HG02885 (cell line): ENCODE results near the gene IL11.

ENCODE experiments used
- ATAC-seq: cut with Tn5 transposase; IDR thresholded peaks from one replicate; pipeline ENCODE4 v1.9.1; 2021; ENCODE audit warnings: mild to moderate bottlenecking; ENCODE audit not compliant: unreplicated experiment, poor library complexity

The IL11 gene

GRCh38 chr19:55391702-55392615 is 21.7 kb upstream of the IL11 start:
- ATAC-seq: no peak

GRCh38 chr19:55391191-55391670 is 21.0 kb upstream of the IL11 start:
- no peak for ATAC-seq

- ATAC-seq: no peak
Observed at GRCh38 chr19:55390461-55390880, 20.2 kb upstream of the IL11 start.

GRCh38 chr19:55389386-55390317 is 19.4 kb upstream of the IL11 start:
- ATAC-seq: no peak

- no peak for ATAC-seq
Observed at GRCh38 chr19:55387736-55388497, 17.7 kb upstream of the IL11 start.

GRCh38 chr19:55386493-55386971 is 16.3 kb upstream of the IL11 start:
- ATAC-seq: no peak

GRCh38 chr19:55385724-55386492 is 15.6 kb upstream of the IL11 start, which contains the start of gene RPL28:
Gene RPL28, plus strand, starts transcription at chr19:55385932. Its CDS starts 426 bp downstream, at chr19:55386358.
- peak; percentile 75 for ATAC-seq

- peak; percentile 53 for ATAC-seq
Observed at GRCh38 chr19:55384920-55385723, 14.9 kb upstream of the IL11 start.

- ATAC-seq: no peak
Observed at GRCh38 chr19:55384131-55384919, 14.1 kb upstream of the IL11 start, which contains the start of gene TMEM238. Gene TMEM238, minus strand, starts transcription at chr19:55384292. Its CDS starts 33 bp downstream, at chr19:55384259.

- ATAC-seq: no peak
Observed at GRCh38 chr19:55383279-55384130, 13.2 kb upstream of the IL11 start.

- no peak for ATAC-seq
Observed at GRCh38 chr19:55382522-55383054, 12.3 kb upstream of the IL11 start.

- no peak for ATAC-seq
Observed at GRCh38 chr19:55382013-55382412, 11.8 kb upstream of the IL11 start.

- ATAC-seq: no peak
Observed at GRCh38 chr19:55379174-55379573, 8.9 kb upstream of the IL11 start.

- ATAC-seq: no peak
Observed at GRCh38 chr19:55377356-55378131, 7.3 kb upstream of the IL11 start.

GRCh38 chr19:55376241-55376933 is 6.1 kb upstream of the IL11 start, which contains the start of gene TMEM190:
Gene TMEM190, plus strand, starts transcription at chr19:55376826. Its CDS starts 28 bp downstream, at chr19:55376854.
- ATAC-seq: no peak
